ENCODE data around the gene HADHA. TPM values are rescaled to one million over a fixed set of nuclear protein-coding genes. Genes with fewer than 3 reads are reported as not detected.

The HADHA gene
- total and polyA plus RNA-seq, 3 experiments from 2014 or later: 116 to 126 (median 122) TPM

DNA sequence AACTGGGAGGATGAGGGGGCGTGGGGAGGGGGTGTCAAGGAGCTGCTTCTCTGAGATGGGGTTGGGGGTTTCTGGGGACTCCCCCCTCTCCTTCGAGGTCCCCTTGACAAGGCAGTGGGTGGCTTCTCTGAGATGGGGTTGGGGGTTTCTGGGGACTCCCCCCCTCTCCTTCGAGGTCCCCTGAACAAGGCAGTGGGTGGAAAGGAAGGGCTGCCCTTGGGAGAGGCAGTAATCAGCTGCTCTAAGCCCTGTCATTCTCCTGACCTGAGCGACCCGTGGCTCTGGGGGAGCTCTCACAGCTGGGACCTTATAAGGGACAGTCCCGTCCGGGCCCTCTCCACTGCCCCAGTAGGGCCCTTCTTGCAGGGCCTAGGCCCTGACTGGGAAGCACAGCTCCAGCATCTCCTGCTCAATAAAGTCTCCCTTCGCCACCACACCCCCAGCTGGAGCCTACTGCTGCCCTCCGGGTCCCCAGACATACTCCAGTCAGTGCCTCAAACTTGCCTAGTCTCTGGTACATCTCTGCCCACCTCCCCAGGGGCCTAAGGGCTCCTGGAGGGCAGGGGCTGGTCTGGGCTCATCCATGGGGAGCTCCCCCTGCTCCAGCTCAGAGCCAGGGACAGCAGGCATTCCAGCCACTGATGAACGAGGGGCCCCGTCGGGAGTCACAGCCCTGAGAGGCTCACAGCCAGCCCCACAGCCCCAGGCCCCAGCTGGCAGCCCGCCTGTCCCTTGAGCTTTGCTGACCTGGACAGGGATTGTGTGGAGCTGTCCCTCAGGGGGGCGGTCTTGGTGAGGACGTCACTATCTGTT lies 68.8 kb downstream of the HADHA start:
- Mint-ChIP-seq H3K4me1 (peaks cover 23 to 25% (median 24%) of the 10 kb centered on the region in 3 donors), H3K4me3 (no peak overlapping the region), H3K27me3 (peaks cover 23 to 47% of the 10 kb centered on the region in 2 donors), H3K9me3 (no peaks in the 10 kb centered on the region), H3K36me3 (no peaks in the 10 kb centered on the region), H3K27ac (no peak overlapping the region)
- ChIA-PET POLR2A (interaction anchor here (1.0 to 1.2 kb wide), 2 partner anchors 9 kb away, joined by 3 to 4 read pairs; no protein-coding TSS in a partner anchor), CTCF (interaction anchor here (0.7 to 2.6 kb wide), 3 partner anchors 9 to 13 kb away, joined by 3 to 17 read pairs (median 3); no protein-coding TSS in a partner anchor)
- H3K36me3 ChIP-seq (ENCODE audit: insufficient read depth, low read length): no peaks in the 10 kb centered on the region
- H3K4me3 ChIP-seq (ENCODE audit: low read length): no peak overlapping the region
- DNase-seq: no peak
- H3K27ac ChIP-seq (ENCODE audit: low read depth, low read length): no peak overlapping the region
- no peaks in the 10 kb centered on the region for H3K9me3 ChIP-seq (ENCODE audit: low read length)
- peaks cover 12% of the 10 kb centered on the region for H3K27me3 ChIP-seq (ENCODE audit: insufficient read depth, low read length, poor library complexity, severe bottlenecking)
- peaks cover 5% of the 10 kb centered on the region for H3K4me1 ChIP-seq (ENCODE audit: insufficient read depth, low read length)

- POLR2A ChIA-PET: interaction anchor here (1.0 kb wide), 1 partner anchor 9 kb away, joined by 3 read pairs; no protein-coding TSS in a partner anchor
- Histone ChIP-seq H3K4me1 (ENCODE audit: insufficient read depth, low read length) (peaks cover 5% of the 10 kb centered on the region), H3K27me3 (ENCODE audit: insufficient read depth, low read length, poor library complexity, severe bottlenecking) (peaks cover 12% of the 10 kb centered on the region), H3K36me3 (ENCODE audit: insufficient read depth, low read length) (no peaks in the 10 kb centered on the region), H3K4me3 (ENCODE audit: low read length) (no peak overlapping the region), H3K9me3 (ENCODE audit: low read length) (no peaks in the 10 kb centered on the region), H3K27ac (ENCODE audit: low read depth, low read length) (no peak overlapping the region)
- peaks cover 19 to 21% (median 20%) of the 10 kb centered on the region in 3 donors for H3K4me1 Mint-ChIP-seq
- CTCF ChIA-PET: interaction anchor here (1.2 to 2.6 kb wide), 2 partner anchors 10 to 13 kb away, joined by 3 to 17 read pairs; no protein-coding TSS in a partner anchor
- DNase-seq: no peak
- peak overlapping the region in 1 of 8 donors; percentile 43 for H3K27ac Mint-ChIP-seq
- no peaks in the 10 kb centered on the region for H3K36me3 Mint-ChIP-seq
- H3K4me3 Mint-ChIP-seq: peak overlapping the region; percentile 47 to 89 (median 71)
- peaks cover 18 to 42% of the 10 kb centered on the region in 2 donors for H3K27me3 Mint-ChIP-seq
- H3K9me3 Mint-ChIP-seq: no peaks in the 10 kb centered on the region
Observed at GRCh38 chr2:26174691-26175465, 69.6 kb downstream of the HADHA start.

DNA sequence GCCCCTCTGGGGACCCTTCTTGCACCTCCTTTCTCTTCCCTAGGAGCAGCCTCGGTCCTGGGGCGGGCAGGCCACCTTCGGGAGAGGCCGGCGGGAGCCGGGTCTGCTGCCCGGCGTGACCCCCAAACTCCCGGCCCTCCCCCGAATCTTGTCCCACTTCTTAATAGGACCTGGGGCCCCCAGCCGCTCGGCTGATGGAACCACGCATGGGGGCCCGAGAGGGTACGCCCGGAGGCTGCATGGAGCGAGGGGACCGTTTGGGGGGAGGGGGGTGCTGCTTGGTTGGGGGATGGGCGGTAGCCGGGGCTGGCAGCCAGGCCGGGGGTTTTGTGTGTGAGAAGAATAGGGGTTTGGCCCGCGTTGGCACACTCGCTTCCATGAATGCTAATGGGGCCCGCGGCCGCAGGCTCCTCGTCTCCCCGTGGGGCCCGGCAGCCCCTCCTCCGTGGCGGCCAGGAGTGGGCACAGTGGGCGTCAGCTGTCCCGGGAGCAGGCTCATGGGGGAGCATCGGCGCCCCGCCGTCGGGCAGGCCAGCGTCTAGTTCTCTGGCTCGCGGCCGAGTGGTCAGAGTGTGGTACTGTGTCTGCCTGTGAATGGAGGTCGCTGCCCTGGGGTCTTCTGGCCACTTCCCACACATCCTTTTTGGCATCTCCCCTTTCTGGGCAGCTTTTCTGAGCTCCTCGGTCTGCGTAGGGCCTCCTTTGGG lies 70.5 kb downstream of the HADHA start:
- Mint-ChIP-seq H3K4me1 (peaks cover 15 to 16% (median 16%) of the 10 kb centered on the region in 3 donors), H3K9me3 (no peaks in the 10 kb centered on the region), H3K27ac (peak overlapping the region in 1 of 8 donors; percentile 43), H3K4me3 (peak overlapping the region; percentile 47 to 89 (median 71)), H3K27me3 (peaks cover 19 to 41% of the 10 kb centered on the region in 2 donors), H3K36me3 (no peaks in the 10 kb centered on the region)
- H3K27ac ChIP-seq (ENCODE audit: low read depth, low read length): no peak overlapping the region
- H3K9me3 ChIP-seq (ENCODE audit: low read length): no peaks in the 10 kb centered on the region
- no peaks in the 10 kb centered on the region for H3K36me3 ChIP-seq (ENCODE audit: insufficient read depth, low read length)
- H3K27me3 ChIP-seq (ENCODE audit: insufficient read depth, low read length, poor library complexity, severe bottlenecking): peaks cover 12% of the 10 kb centered on the region
- ChIA-PET POLR2A (interaction anchor here (1.4 kb wide), 1 partner anchor 10 kb away, joined by 6 read pairs; no protein-coding TSS in a partner anchor), CTCF (interaction anchor here (1.1 to 3.4 kb wide), 2 partner anchors 10 to 182 kb away, joined by 3 to 11 read pairs; no protein-coding TSS in a partner anchor)
- H3K4me3 ChIP-seq (ENCODE audit: low read length): no peak overlapping the region
- DNase-seq: no peak
- H3K4me1 ChIP-seq (ENCODE audit: insufficient read depth, low read length): no peaks in the 10 kb centered on the region

DNA sequence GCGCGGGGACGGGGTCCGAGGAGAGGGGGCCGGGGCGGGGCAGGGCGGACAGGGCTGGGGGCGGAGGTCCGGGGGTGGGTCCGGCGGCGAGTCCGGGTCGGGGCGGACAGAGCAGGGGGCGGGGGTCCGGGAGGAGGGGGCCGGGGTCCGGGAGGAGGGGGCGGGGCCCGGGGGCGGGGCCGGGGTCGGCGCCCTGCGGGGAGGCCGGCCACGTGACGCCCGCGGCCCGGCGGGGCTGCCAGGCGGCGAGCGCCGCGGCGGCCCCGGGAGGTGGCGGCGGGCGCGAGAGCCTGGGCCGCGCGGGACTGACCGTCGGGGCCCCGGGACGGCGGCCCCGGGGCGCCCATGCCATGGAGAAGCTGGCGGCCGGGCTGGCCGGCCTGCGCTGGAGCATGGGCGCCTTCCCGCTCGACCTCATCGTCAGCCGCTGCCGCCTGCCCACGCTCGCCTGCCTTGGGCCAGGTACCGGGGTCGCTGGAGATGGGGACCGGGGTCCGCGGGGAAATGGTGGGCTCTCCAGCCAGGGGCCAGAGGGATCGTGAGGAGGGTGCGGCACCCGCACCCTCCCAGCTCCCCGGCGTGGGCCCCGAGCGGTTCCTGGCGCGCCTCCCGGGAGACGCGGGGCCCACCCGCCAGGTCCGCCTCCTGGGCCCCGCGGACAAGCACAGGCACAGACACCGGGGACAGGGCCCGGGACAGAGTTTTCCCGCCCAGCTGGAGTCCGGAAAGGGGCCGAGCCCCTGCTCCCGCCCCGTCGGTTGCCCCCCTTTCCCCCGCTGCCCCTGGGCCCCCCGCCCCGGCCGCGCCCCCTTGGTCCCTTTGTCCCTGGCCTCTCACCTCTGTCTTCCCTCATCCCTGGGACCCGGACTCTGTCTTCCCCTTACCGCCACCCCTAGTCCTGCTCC lies 71.3 kb downstream of the HADHA start, which contains the start of gene GAREM2:
GAREM2 (plus strand) TSS at position 218 of the 905 bp plus-strand sequence; CDS start at position 351, 133 bp downstream.
- Histone ChIP-seq H3K27ac (ENCODE audit: low read depth, low read length) (no peak within 1 kb of the TSS), H3K4me3 (ENCODE audit: low read length) (no peak within 1 kb of the TSS), H3K36me3 (ENCODE audit: insufficient read depth, low read length) (no peaks in the 10 kb centered on the region), H3K4me1 (ENCODE audit: insufficient read depth, low read length) (no peaks in the 10 kb centered on the region), H3K9me3 (ENCODE audit: low read length) (no peaks in the 10 kb centered on the region), H3K27me3 (ENCODE audit: insufficient read depth, low read length, poor library complexity, severe bottlenecking) (peaks cover 12% of the 10 kb centered on the region)
- ChIA-PET CTCF (interaction anchor here (1.1 to 3.4 kb wide), 2 partner anchors 11 to 181 kb away, joined by 3 to 11 read pairs; no protein-coding TSS in a partner anchor), POLR2A (interaction anchor here (0.5 to 1.4 kb wide), 2 partner anchors 11 to 467 kb away, joined by 5 to 6 read pairs; no protein-coding TSS in a partner anchor)
- Mint-ChIP-seq H3K27ac (peak within 1 kb of the TSS in 1 of 8 donors; percentile 59), H3K4me1 (peaks cover 15 to 16% (median 15%) of the 10 kb centered on the region in 3 donors), H3K4me3 (peak within 1 kb of the TSS; percentile 62 to 90 (median 79)), H3K27me3 (peaks cover 19 to 41% of the 10 kb centered on the region in 2 donors), H3K36me3 (no peaks in the 10 kb centered on the region), H3K9me3 (no peaks in the 10 kb centered on the region)
- no peak for DNase-seq

GRCh38 chr2:26172189-26172870 lies 72.1 kb downstream of the HADHA start:
- peak overlapping the region; percentile 62 to 90 (median 79) for H3K4me3 Mint-ChIP-seq
- H3K27me3 Mint-ChIP-seq: peaks cover 19 to 39% of the 10 kb centered on the region in 2 donors
- H3K27ac Mint-ChIP-seq: no peak overlapping the region
- H3K4me1 Mint-ChIP-seq: peaks cover 15 to 16% (median 15%) of the 10 kb centered on the region in 3 donors
- no peak overlapping the region for H3K27ac ChIP-seq (ENCODE audit: low read depth, low read length)
- no peak overlapping the region for H3K4me3 ChIP-seq (ENCODE audit: low read length)
- H3K9me3 ChIP-seq (ENCODE audit: low read length): no peaks in the 10 kb centered on the region
- H3K4me1 ChIP-seq (ENCODE audit: insufficient read depth, low read length): no peaks in the 10 kb centered on the region
- ChIA-PET POLR2A (interaction anchor here (0.5 to 1.4 kb wide), 2 partner anchors 12 to 466 kb away, joined by 5 to 6 read pairs; no protein-coding TSS in a partner anchor), CTCF (interaction anchor here (1.0 to 3.4 kb wide), 3 partner anchors 10 to 181 kb away, joined by 3 to 11 read pairs (median 3); no protein-coding TSS in a partner anchor)
- H3K27me3 ChIP-seq (ENCODE audit: insufficient read depth, low read length, poor library complexity, severe bottlenecking): peaks cover 12% of the 10 kb centered on the region
- no peaks in the 10 kb centered on the region for H3K9me3 Mint-ChIP-seq
- H3K36me3 Mint-ChIP-seq: no peaks in the 10 kb centered on the region
- DNase-seq: no peak
- no peaks in the 10 kb centered on the region for H3K36me3 ChIP-seq (ENCODE audit: insufficient read depth, low read length)

DNA sequence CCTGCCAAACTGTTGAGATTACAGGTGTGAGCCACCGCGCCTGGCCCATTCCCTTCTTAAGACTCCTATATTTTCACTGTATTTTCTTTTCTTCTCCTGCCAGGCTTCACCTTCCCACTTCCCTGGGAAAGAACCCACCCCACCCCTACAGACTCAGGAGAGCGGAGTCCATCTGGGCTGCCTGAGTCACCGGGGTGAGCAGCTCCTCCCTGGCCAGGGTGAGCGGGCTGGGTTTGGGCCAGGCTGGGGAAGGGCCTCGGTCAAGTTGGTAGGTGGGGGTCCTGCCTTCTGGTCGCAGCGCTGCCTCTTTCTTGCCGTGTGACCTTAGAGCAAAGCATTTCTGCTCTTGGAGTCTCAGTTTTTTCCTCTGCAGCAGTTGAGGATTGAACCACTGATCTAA lies 73.6 kb downstream of the HADHA start:
- H3K36me3 ChIP-seq (ENCODE audit: insufficient read depth, low read length): no peaks in the 10 kb centered on the region
- Mint-ChIP-seq H3K36me3 (no peaks in the 10 kb centered on the region), H3K4me3 (peak overlapping the region in 5 of 7 donors; percentile 12 to 85 (median 61)), H3K9me3 (no peaks in the 10 kb centered on the region), H3K27me3 (peaks cover 18 to 30% of the 10 kb centered on the region in 2 donors), H3K4me1 (peaks cover 15 to 16% (median 15%) of the 10 kb centered on the region in 3 donors), H3K27ac (peak overlapping the region in 1 of 8 donors; percentile 39)
- no peaks in the 10 kb centered on the region for H3K4me1 ChIP-seq (ENCODE audit: insufficient read depth, low read length)
- H3K4me3 ChIP-seq (ENCODE audit: low read length): no peak overlapping the region
- no peaks in the 10 kb centered on the region for H3K9me3 ChIP-seq (ENCODE audit: low read length)
- no peak for DNase-seq
- ChIA-PET CTCF (interaction anchor here (1.5 to 3.4 kb wide), 2 partner anchors 11 to 14 kb away, joined by 3 to 11 read pairs; no protein-coding TSS in a partner anchor), POLR2A (no interaction called here)
- H3K27me3 ChIP-seq (ENCODE audit: insufficient read depth, low read length, poor library complexity, severe bottlenecking): peaks cover 12% of the 10 kb centered on the region
- no peak overlapping the region for H3K27ac ChIP-seq (ENCODE audit: low read depth, low read length)

All from CD8-positive, alpha-beta memory T cell (primary cell).